Measurements from ENCODE around the gene B3GLCT.

Gene B3GLCT

GRCh38 chr13:31267126-31267784, 67.5 kb downstream of the B3GLCT start:
- no peak for DNase-seq (ENCODE audit: low read depth)
- H3K4me3 ChIP-seq (ENCODE audit: low read depth, low read length): no peak overlapping the region
- no peak for TF ChIP-seq CTCF (IDR thresholded peaks at IDR 0.05; ENCODE audit: low read depth, low read length, missing control alignments)

- no peak for TF ChIP-seq CTCF (IDR thresholded peaks at IDR 0.05; ENCODE audit: low read depth, low read length, missing control alignments)
- no peak for DNase-seq (ENCODE audit: low read depth)
- no peak overlapping the region for H3K4me3 ChIP-seq (ENCODE audit: low read depth, low read length)
These were observed 74.6 kb downstream of the B3GLCT start for GRCh38 chr13:31274390-31274789.

- H3K4me3 ChIP-seq (ENCODE audit: low read depth, low read length): no peak overlapping the region
- no peak for TF ChIP-seq CTCF (IDR thresholded peaks at IDR 0.05; ENCODE audit: low read depth, low read length, missing control alignments)
- no peak for DNase-seq (ENCODE audit: low read depth)
These were observed 76.6 kb downstream of the B3GLCT start for GRCh38 chr13:31276421-31276820.

GRCh38 chr13:31278869-31279268, 79.1 kb downstream of the B3GLCT start:
- H3K4me3 ChIP-seq (ENCODE audit: low read depth, low read length): no peak overlapping the region
- no peak for DNase-seq (ENCODE audit: low read depth)
- TF ChIP-seq CTCF (IDR thresholded peaks at IDR 0.05; ENCODE audit: low read depth, low read length, missing control alignments): no peak

- no peak for DNase-seq (ENCODE audit: low read depth)
These were observed 83.1 kb downstream of the B3GLCT start for GRCh38 chr13:31282741-31283455.

GRCh38 chr13:31286930-31287329, 87.2 kb downstream of the B3GLCT start:
- no peak for DNase-seq (ENCODE audit: low read depth)
- TF ChIP-seq CTCF (IDR thresholded peaks at IDR 0.05; ENCODE audit: low read depth, low read length, missing control alignments): no peak
- no peak overlapping the region for H3K4me3 ChIP-seq (ENCODE audit: low read depth, low read length)

More at GRCh38 chr13:31282741-31283455, 83.1 kb downstream of the B3GLCT start:
- TF ChIP-seq CTCF (IDR thresholded peaks at IDR 0.05; ENCODE audit: low read depth, low read length, missing control alignments): no peak
- no peak overlapping the region for H3K4me3 ChIP-seq (ENCODE audit: low read depth, low read length)
